ENCODE measurements around the gene GDI1. TPM values are rescaled to one million over a fixed set of nuclear protein-coding genes. Genes with fewer than 3 reads are reported as not detected.

GDI1 gene
- total RNA-seq, 4 donors from 2014 or later, result 59.7 to 86.2 (median 78.1) TPM

GRCh38 chrX:154470914-154471568, 34.1 kb downstream of the GDI1 start:
- no peak for DNase-seq
- Histone ChIP-seq H3K27ac (no peak overlapping the region), H3K4me1 (no peaks in the 10 kb centered on the region), H3K27me3 (no peaks in the 10 kb centered on the region), H3K36me3 (peaks cover 0 to 6% of the 10 kb centered on the region in 2 donors), H3K9me3 (no peaks in the 10 kb centered on the region), H3K4me3 (replicated peaks in 1 of 3) (no peak overlapping the region)
- 86 to 88% methylated on average over 4 to 10 of the region's 23 CpGs for WGBS, 2 donors
- no peak for TF ChIP-seq CTCF (IDR thresholded peaks at IDR 0.05)
- no peak for TF ChIP-seq POLR2A (IDR thresholded peaks at IDR 0.05)
- intact Hi-C loops (cut with DNase I), result no loop called here

GRCh38 chrX:154471839-154472684, 35.1 kb downstream of the GDI1 start:
- H3K27ac ChIP-seq, result no peak overlapping the region
- DNase-seq, result no peak

DNA sequence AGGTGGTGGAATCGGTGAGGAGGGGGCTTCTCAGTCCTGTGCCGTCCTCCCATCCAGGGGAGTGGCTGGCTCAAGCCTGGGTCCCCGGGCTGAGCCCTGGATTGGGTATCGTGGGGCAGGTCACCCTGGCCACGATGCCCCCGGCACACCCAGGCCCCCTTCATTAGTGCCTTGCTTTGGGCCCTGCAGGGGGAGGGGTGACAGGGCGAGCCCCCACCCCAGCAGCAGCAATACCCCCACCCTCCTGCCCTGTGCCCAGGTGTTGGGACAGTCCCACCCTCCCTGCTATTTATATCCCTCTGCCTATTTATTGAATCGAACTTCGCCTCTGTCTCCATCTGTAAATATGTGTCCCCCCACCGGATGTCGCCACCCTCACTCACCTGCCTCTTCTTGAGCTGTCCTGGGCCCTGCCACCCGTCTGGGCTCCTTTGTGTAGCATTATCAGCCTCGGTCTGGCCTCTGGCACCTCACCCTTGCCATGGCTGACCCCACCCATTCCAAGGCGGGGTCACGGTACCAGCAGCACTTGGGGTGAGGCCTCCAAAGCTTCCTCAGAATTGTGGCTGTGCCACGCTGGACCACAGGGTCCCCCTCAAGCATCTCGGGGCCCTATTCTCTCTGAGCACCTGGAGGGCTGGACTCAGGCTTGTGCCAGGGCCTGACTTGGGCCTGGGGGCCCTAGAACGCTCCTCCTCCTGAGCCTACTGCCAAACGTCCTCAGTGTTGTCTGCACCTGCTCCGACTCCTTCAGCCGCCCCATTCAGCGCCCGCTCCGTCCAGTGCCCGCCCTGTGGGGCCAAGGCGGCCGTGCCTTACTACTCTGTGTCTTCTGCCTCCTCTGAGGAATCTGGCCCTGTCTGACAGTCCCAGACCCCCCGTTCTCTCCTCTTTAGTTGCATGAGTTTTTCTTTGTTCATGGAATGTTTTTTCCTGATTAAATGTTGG, 36.0 kb downstream of the GDI1 start:
- 82 to 88% methylated on average over 17 to 22 of the region's 28 CpGs for WGBS, 2 donors
- H3K36me3 ChIP-seq, result no peaks in the 10 kb centered on the region

More at GRCh38 chrX:154471839-154472684, 35.1 kb downstream of the GDI1 start:
- Histone ChIP-seq H3K27me3 (no peaks in the 10 kb centered on the region), H3K4me1 (no peaks in the 10 kb centered on the region), H3K36me3 (no peaks in the 10 kb centered on the region), H3K4me3 (replicated peaks in 1 of 3) (no peak overlapping the region), H3K9me3 (no peaks in the 10 kb centered on the region)
- intact Hi-C loops (cut with DNase I), result no loop called here
- TF ChIP-seq POLR2A (IDR thresholded peaks at IDR 0.05), result no peak
- TF ChIP-seq CTCF (IDR thresholded peaks at IDR 0.05), result no peak
- 90 to 98% methylated on average over 8 to 13 of the region's 23 CpGs for WGBS, 2 donors

DNA sequence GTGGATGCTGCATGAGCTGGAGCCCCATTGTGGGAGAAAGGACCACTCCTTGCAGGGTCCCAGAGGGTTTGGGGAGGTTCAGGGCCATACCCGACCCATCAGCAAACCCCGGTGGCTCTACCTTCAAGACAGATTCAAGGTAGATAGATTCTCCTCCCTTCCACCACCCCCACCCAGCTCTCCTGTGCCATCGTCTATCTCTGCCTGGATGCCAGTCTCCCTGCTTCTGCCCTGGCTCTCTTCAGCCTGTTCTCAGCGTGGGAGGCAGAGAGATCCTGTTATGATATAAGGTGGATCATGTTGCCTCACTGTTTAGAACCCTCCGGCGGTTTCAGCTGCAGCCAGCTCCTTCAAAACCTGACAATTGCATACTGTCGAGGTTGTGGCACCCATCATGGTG, 36.7 kb downstream of the GDI1 start:
- 77 to 97% methylated on average over 3 to 4 of the region's 7 CpGs for WGBS, 2 donors
- no peak overlapping the region for H3K4me3 ChIP-seq (replicated peaks in 1 of 3)
- no peaks in the 10 kb centered on the region for H3K4me1 ChIP-seq
- intact Hi-C loops (cut with DNase I), result no loop called here
- no peak for TF ChIP-seq CTCF (IDR thresholded peaks at IDR 0.05)
- no peak for TF ChIP-seq POLR2A (IDR thresholded peaks at IDR 0.05)
- no peaks in the 10 kb centered on the region for H3K9me3 ChIP-seq
- H3K27me3 ChIP-seq, result no peaks in the 10 kb centered on the region
- DNase-seq, result no peak
- no peak overlapping the region for H3K27ac ChIP-seq
- no peaks in the 10 kb centered on the region for H3K36me3 ChIP-seq

More for the DNA sequence above, 36.0 kb downstream of the GDI1 start:
- TF ChIP-seq CTCF (IDR thresholded peaks at IDR 0.05) (no peak), POLR2A (IDR thresholded peaks at IDR 0.05) (no peak)
- Histone ChIP-seq H3K9me3 (no peaks in the 10 kb centered on the region), H3K4me1 (no peaks in the 10 kb centered on the region), H3K27me3 (no peaks in the 10 kb centered on the region), H3K27ac (no peak overlapping the region), H3K4me3 (replicated peaks in 1 of 3) (no peak overlapping the region)
- intact Hi-C loops (cut with DNase I), result no loop called here
- no peak for DNase-seq

Data from thyroid gland (tissue), 4 donors.